Measurements from ENCODE around the gene SSTR3.

SSTR3 gene

GRCh38 chr22:37228106-37229011 lies 16.1 kb upstream of the SSTR3 start:
- DNase-seq = peak; percentile 62 to 72

- DNase-seq = no peak
Measured at GRCh38 chr22:37226514-37226913, 14.2 kb upstream of the SSTR3 start.

GRCh38 chr22:37226087-37226486 lies 13.8 kb upstream of the SSTR3 start:
- DNase-seq = no peak

GRCh38 chr22:37225481-37225880 lies 13.2 kb upstream of the SSTR3 start:
- DNase-seq = no peak

GRCh38 chr22:37224757-37225420 lies 12.6 kb upstream of the SSTR3 start:
- DNase-seq = no peak

GRCh38 chr22:37223965-37224551 lies 11.8 kb upstream of the SSTR3 start:
- DNase-seq = no peak

GRCh38 chr22:37222440-37222971 lies 10.2 kb upstream of the SSTR3 start:
- peak in 1 of 2 donors; percentile 38 for DNase-seq

- no peak for DNase-seq
Measured at GRCh38 chr22:37221424-37222333, 9.4 kb upstream of the SSTR3 start.

- no peak for DNase-seq
Measured at GRCh38 chr22:37220543-37220981, 8.3 kb upstream of the SSTR3 start.

GRCh38 chr22:37219533-37219932 lies 7.3 kb upstream of the SSTR3 start:
- no peak for DNase-seq

GRCh38 chr22:37218771-37219411 lies 6.6 kb upstream of the SSTR3 start:
- DNase-seq = peak; percentile 72 to 76

GRCh38 chr22:37218399-37218770 lies 6.1 kb upstream of the SSTR3 start:
- DNase-seq = no peak

GRCh38 chr22:37215890-37216289 lies 3.6 kb upstream of the SSTR3 start:
- DNase-seq = no peak

- DNase-seq = no peak
Measured at GRCh38 chr22:37214731-37215030, 2.4 kb upstream of the SSTR3 start.

- DNase-seq = no peak
Measured at GRCh38 chr22:37213941-37214730, 1.9 kb upstream of the SSTR3 start.

GRCh38 chr22:37213218-37213855 lies 1.1 kb upstream of the SSTR3 start:
- DNase-seq = no peak

GRCh38 chr22:37211866-37212173 lies 457 bp downstream of the SSTR3 start:
- no peak for DNase-seq

GRCh38 chr22:37211075-37211865 lies 1.0 kb downstream of the SSTR3 start:
- DNase-seq = no peak

GRCh38 chr22:37210041-37210803 lies 2.1 kb downstream of the SSTR3 start:
- DNase-seq = no peak
